Breast epithelium (tissue), 4 donors: Measurements from ENCODE around the gene FOSL1. TPM values are rescaled to one million over a fixed set of nuclear protein-coding genes. Genes with fewer than 3 reads are reported as not detected.
A peak's percentile ranks its signal among the peaks of the same experiment; 100 is the strongest.

Experiments used
- DNase-seq, 2 donors: peaks; one replicate each; pipeline ENCODE4 v3.0.0-alpha.2; 2019; ENCODE audit warnings: low spot score in 2 of 2
- H3K27ac ChIP-seq, 2 donors: fragments of 200-600 bp; sonication (generic) in 1 of 2; one replicate each; pipeline ENCODE4 v1.5.1; 2016 to 2019; ENCODE audit warnings: mild to moderate bottlenecking in 1 of 2
- H3K27me3 ChIP-seq, 2 donors: fragments of 200-600 bp; sonication (generic) in 1 of 2; one replicate each; pipeline versions ENCODE4 v1.5.1 to v1.6.0; 2017 to 2019; ENCODE audit warnings: control low read depth in 1 of 2, mild to moderate bottlenecking in 1 of 2
- H3K36me3 ChIP-seq: fragments of 200-600 bp; one replicate; pipeline ENCODE4 v1.5.1; 2019
- H3K4me1 ChIP-seq, 2 donors: fragments of 200-600 bp; sonication (generic); one replicate each; pipeline ENCODE4 v1.5.1; 2016 to 2019; ENCODE audit warnings: control low read depth in 1 of 2
- H3K4me3 ChIP-seq, 3 donors: fragments of 200-600 bp; sonication (generic); 1 replicate in 2 of 3; 2 replicates in 1 of 3; pipeline ENCODE4 v1.5.1; 2016 to 2019; ENCODE audit warnings: mild to moderate bottlenecking in 3 of 3, moderate library complexity in 2 of 3
- H3K9me3 ChIP-seq, 2 donors: fragments of 200-600 bp; sonication (generic) in 1 of 2; one replicate each; pipeline ENCODE4 v1.5.1; 2016 to 2019; ENCODE audit warnings: control low read depth in 1 of 2
- POLR2A ChIP-seq: fragments of 450-650 bp; IDR thresholded peaks from one replicate; pipeline ENCODE4 v1.6.1; 2016; ENCODE audit warnings: antibody characterized with exemption, mild to moderate bottlenecking, moderate library complexity
- POLR2AphosphoS5 ChIP-seq, 3 donors: sonication (generic); formaldehyde crosslinking; IDR thresholded peaks; one replicate each; pipeline ENCODE4 v1.6.1; 2017; ENCODE audit warnings: antibody characterized with exemption in 3 of 3
- intact Hi-C: fragments of 100-400 bp; cut with DNase I; formaldehyde crosslinking; loops from one replicate; pipeline ENCODE4 v1.15.1; 2023; ENCODE audit warnings: low total_unique reads
- total RNA-seq, 3 donors: library from RNA; depleted of rRNA; stranded (reverse); fragments of >200 nt; gene quantifications; one replicate each; pipeline ENCODE4 v1.1.0, GENCODE V29; 2016
- TF ChIP-seq, protein P1 (sequence below), 3 donors: fragments of 450-650 bp; IDR thresholded peaks; one replicate each; pipeline ENCODE4 v1.5.1; 2016 to 2017; ENCODE audit warnings: antibody characterized with exemption in 3 of 3, mild to moderate bottlenecking in 3 of 3, moderate library complexity in 3 of 3

The FOSL1 gene
- total RNA-seq, 3 donors from 2014 or later, result 2.4 to 17.0 (median 7.2) TPM

- peaks cover 0 to 6% of the 10 kb centered on the region in 2 donors for H3K4me1 ChIP-seq
- TF ChIP-seq, protein P1, sequence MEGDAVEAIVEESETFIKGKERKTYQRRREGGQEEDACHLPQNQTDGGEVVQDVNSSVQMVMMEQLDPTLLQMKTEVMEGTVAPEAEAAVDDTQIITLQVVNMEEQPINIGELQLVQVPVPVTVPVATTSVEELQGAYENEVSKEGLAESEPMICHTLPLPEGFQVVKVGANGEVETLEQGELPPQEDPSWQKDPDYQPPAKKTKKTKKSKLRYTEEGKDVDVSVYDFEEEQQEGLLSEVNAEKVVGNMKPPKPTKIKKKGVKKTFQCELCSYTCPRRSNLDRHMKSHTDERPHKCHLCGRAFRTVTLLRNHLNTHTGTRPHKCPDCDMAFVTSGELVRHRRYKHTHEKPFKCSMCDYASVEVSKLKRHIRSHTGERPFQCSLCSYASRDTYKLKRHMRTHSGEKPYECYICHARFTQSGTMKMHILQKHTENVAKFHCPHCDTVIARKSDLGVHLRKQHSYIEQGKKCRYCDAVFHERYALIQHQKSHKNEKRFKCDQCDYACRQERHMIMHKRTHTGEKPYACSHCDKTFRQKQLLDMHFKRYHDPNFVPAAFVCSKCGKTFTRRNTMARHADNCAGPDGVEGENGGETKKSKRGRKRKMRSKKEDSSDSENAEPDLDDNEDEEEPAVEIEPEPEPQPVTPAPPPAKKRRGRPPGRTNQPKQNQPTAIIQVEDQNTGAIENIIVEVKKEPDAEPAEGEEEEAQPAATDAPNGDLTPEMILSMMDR (IDR thresholded peaks at IDR 0.05), result no peak
- TF ChIP-seq POLR2A (no peak), POLR2AphosphoS5 (IDR thresholded peaks at IDR 0.05) (no peak)
- no peak overlapping the region for H3K4me3 ChIP-seq
- H3K27ac ChIP-seq, result no peak overlapping the region
- H3K9me3 ChIP-seq, result no peaks in the 10 kb centered on the region
- DNase-seq, result no peak
- H3K36me3 ChIP-seq, result no peaks in the 10 kb centered on the region
- H3K27me3 ChIP-seq, result peaks cover 0 to 8% of the 10 kb centered on the region in 2 donors
- intact Hi-C loops, result no loop called here
Observed at GRCh38 chr11:65903068-65903481, 2.9 kb upstream of the FOSL1 start.

- Histone ChIP-seq H3K4me1 (peaks cover 0 to 6% of the 10 kb centered on the region in 2 donors), H3K9me3 (no peaks in the 10 kb centered on the region), H3K36me3 (no peaks in the 10 kb centered on the region), H3K27ac (peak overlapping the region in 1 of 2 donors; percentile 46), H3K4me3 (peak overlapping the region; percentile 52 to 89 (median 53)), H3K27me3 (peaks cover 0 to 8% of the 10 kb centered on the region in 2 donors)
- no peak for TF ChIP-seq POLR2A
- TF ChIP-seq, protein P1 (IDR thresholded peaks at IDR 0.05), result no peak
- no peak for TF ChIP-seq POLR2AphosphoS5 (IDR thresholded peaks at IDR 0.05)
- DNase-seq, result no peak
- intact Hi-C loops, result no loop called here
Observed at GRCh38 chr11:65900899-65901180, 652 bp upstream of the FOSL1 start.

- Histone ChIP-seq H3K27me3 (peaks cover 0 to 8% of the 10 kb centered on the region in 2 donors), H3K9me3 (no peaks in the 10 kb centered on the region), H3K4me3 (peak overlapping the region; percentile 52 to 89 (median 53)), H3K27ac (peak overlapping the region; percentile 46 to 82), H3K4me1 (peaks cover 0 to 6% of the 10 kb centered on the region in 2 donors), H3K36me3 (no peaks in the 10 kb centered on the region)
- intact Hi-C loops, result no loop called here
- TF ChIP-seq, protein P1 (IDR thresholded peaks at IDR 0.05), result no peak
- no peak for TF ChIP-seq POLR2AphosphoS5 (IDR thresholded peaks at IDR 0.05)
- no peak for DNase-seq
Observed at GRCh38 chr11:65899356-65900124, 648 bp downstream of the FOSL1 start.

DNA sequence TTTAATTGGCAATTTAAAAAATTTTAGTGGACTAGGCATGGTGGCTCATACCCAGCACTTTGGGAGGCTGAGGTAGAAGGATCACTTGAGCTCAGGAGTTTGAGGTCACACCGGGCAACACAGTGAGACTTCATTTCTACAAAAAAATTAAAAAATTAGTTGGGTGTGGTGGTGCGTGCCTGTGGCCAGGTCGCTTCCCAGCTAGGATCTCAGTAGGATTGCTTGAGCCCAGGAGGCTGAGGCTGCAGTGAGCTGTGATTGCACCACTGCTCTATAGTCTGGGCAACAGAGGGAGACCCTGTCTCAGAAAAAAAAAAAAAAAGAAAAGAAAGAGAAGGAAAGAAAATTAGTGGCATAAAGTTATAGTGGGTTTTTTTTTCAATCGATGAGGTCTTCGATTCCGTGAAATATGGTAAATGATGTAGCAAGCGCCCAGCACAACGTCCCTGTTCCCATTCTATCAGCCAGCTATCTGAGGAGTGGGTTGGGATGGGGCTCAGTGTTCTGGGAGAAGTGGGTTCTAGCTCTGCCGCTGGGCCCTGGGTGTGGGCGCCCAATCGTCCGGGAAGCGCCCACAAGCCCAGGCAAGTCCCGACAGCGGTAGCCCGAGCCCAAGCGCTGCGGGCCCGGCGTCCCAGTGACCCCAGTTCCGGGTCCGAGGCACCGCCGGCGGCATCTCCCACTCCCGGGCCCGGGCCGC lies 1.4 kb downstream of the FOSL1 start:
- peaks cover 0 to 8% of the 10 kb centered on the region in 2 donors for H3K4me1 ChIP-seq
- H3K4me3 ChIP-seq, result peak overlapping the region; percentile 52 to 89 (median 53)
- TF ChIP-seq POLR2AphosphoS5 (IDR thresholded peaks at IDR 0.05), result no peak
- TF ChIP-seq POLR2A, result no peak
- TF ChIP-seq, protein P1 (IDR thresholded peaks at IDR 0.05), result no peak
- no peaks in the 10 kb centered on the region for H3K9me3 ChIP-seq
- H3K27ac ChIP-seq, result peak overlapping the region in 1 of 2 donors; percentile 3
- no peaks in the 10 kb centered on the region for H3K36me3 ChIP-seq
- intact Hi-C loops, result no loop called here
- H3K27me3 ChIP-seq, result peaks cover 0 to 8% of the 10 kb centered on the region in 2 donors
- DNase-seq, result no peak

- DNase-seq, result no peak
- H3K36me3 ChIP-seq, result no peaks in the 10 kb centered on the region
- H3K27me3 ChIP-seq, result peaks cover 0 to 8% of the 10 kb centered on the region in 2 donors
- intact Hi-C loops, result no loop called here
- peaks cover 4 to 15% of the 10 kb centered on the region in 2 donors for H3K4me1 ChIP-seq
- H3K9me3 ChIP-seq, result no peaks in the 10 kb centered on the region
- no peak overlapping the region for H3K27ac ChIP-seq
- TF ChIP-seq POLR2A, result no peak
- TF ChIP-seq, protein P1 (IDR thresholded peaks at IDR 0.05), result no peak
- TF ChIP-seq POLR2AphosphoS5 (IDR thresholded peaks at IDR 0.05), result no peak
- H3K4me3 ChIP-seq, result no peak overlapping the region
Observed at GRCh38 chr11:65897020-65897471, 3.1 kb downstream of the FOSL1 start.
